ENCODE measurements around the gene RBCK1. TPM values are rescaled to one million over a fixed set of nuclear protein-coding genes. Genes with fewer than 3 reads are reported as not detected.

RBCK1 gene
- total RNA-seq, 1 donor from 2014 or later, result 65.2 TPM

GRCh38 chr20:430091-430999, 22.2 kb downstream of the RBCK1 start:
- peak overlapping the region; percentile 15 for H3K4me3 Mint-ChIP-seq
- no peaks in the 10 kb centered on the region for H3K9me3 Mint-ChIP-seq
- H3K4me1 Mint-ChIP-seq, result peaks cover 12% of the 10 kb centered on the region
- no peak overlapping the region for H3K27ac Mint-ChIP-seq (ENCODE audit: unreplicated experiment)
- H3K36me3 Mint-ChIP-seq (ENCODE audit: low read depth), result peaks cover 2% of the 10 kb centered on the region
- no peak for DNase-seq (ENCODE audit: low read depth, low spot score)
- peaks cover 4% of the 10 kb centered on the region for H3K27me3 Mint-ChIP-seq (ENCODE audit: low read depth)
- TF ChIP-seq CTCF (conservative IDR thresholded peaks at IDR 0.05), result no peak

GRCh38 chr20:431012-431904, 23.2 kb downstream of the RBCK1 start:
- H3K36me3 Mint-ChIP-seq (ENCODE audit: low read depth), result peaks cover 5% of the 10 kb centered on the region
- peaks cover 4% of the 10 kb centered on the region for H3K27me3 Mint-ChIP-seq (ENCODE audit: low read depth)
- DNase-seq (ENCODE audit: low read depth, low spot score), result peak; percentile 51
- TF ChIP-seq CTCF (conservative IDR thresholded peaks at IDR 0.05), result peak; percentile 63
- peak overlapping the region; percentile 24 for H3K4me3 Mint-ChIP-seq
- H3K9me3 Mint-ChIP-seq, result no peaks in the 10 kb centered on the region
- H3K27ac Mint-ChIP-seq (ENCODE audit: unreplicated experiment), result peak overlapping the region; percentile 67
- peaks cover 12% of the 10 kb centered on the region for H3K4me1 Mint-ChIP-seq

GRCh38 chr20:432208-432607, 24.1 kb downstream of the RBCK1 start:
- Mint-ChIP-seq H3K9me3 (no peaks in the 10 kb centered on the region), H3K4me3 (no peak overlapping the region), H3K4me1 (peaks cover 12% of the 10 kb centered on the region), H3K27ac (ENCODE audit: unreplicated experiment) (no peak overlapping the region), H3K36me3 (ENCODE audit: low read depth) (peaks cover 4% of the 10 kb centered on the region), H3K27me3 (ENCODE audit: low read depth) (peaks cover 4% of the 10 kb centered on the region)
- TF ChIP-seq CTCF (conservative IDR thresholded peaks at IDR 0.05), result no peak
- DNase-seq (ENCODE audit: low read depth, low spot score), result no peak

- no peak for TF ChIP-seq CTCF (conservative IDR thresholded peaks at IDR 0.05)
- DNase-seq (ENCODE audit: low read depth, low spot score), result no peak
- Mint-ChIP-seq H3K27me3 (ENCODE audit: low read depth) (peaks cover 4% of the 10 kb centered on the region), H3K9me3 (no peaks in the 10 kb centered on the region), H3K4me1 (peaks cover 12% of the 10 kb centered on the region), H3K36me3 (ENCODE audit: low read depth) (peaks cover 4% of the 10 kb centered on the region), H3K27ac (ENCODE audit: unreplicated experiment) (no peak overlapping the region), H3K4me3 (peak overlapping the region; percentile 14)
Measured at GRCh38 chr20:432677-433299, 24.7 kb downstream of the RBCK1 start.

- no peak for TF ChIP-seq CTCF (conservative IDR thresholded peaks at IDR 0.05)
- peak overlapping the region; percentile 87 for H3K27ac Mint-ChIP-seq (ENCODE audit: unreplicated experiment)
Measured at GRCh38 chr20:433300-433975, 25.3 kb downstream of the RBCK1 start.

More at GRCh38 chr20:433300-433975, 25.3 kb downstream of the RBCK1 start:
- Mint-ChIP-seq H3K9me3 (no peaks in the 10 kb centered on the region), H3K4me3 (peak overlapping the region; percentile 14), H3K36me3 (ENCODE audit: low read depth) (peaks cover 4% of the 10 kb centered on the region), H3K4me1 (peaks cover 12% of the 10 kb centered on the region), H3K27me3 (ENCODE audit: low read depth) (peaks cover 4% of the 10 kb centered on the region)
- DNase-seq (ENCODE audit: low read depth, low spot score), result no peak

Data from neural crest cell (in vitro differentiated cells).